IgD-negative memory B cell (primary cell): Measurements from ENCODE around the gene TMEM176B. TPM values are rescaled to one million over a fixed set of nuclear protein-coding genes. Genes with fewer than 3 reads are reported as not detected.

Experiments used
- H3K27ac Mint-ChIP-seq, 3 donors: one replicate each; pipeline ENCODE4 v1.8.0; 2020 to 2022; ENCODE audit warnings: mild to moderate bottlenecking in 3 of 3, mixed read lengths in 3 of 3, moderate library complexity in 1 of 3
- H3K27me3 Mint-ChIP-seq: one replicate; pipeline ENCODE4 v1.8.0; 2021; ENCODE audit warnings: mixed read lengths
- H3K36me3 Mint-ChIP-seq: one replicate; pipeline ENCODE4 v1.8.0; 2020; ENCODE audit warnings: mild to moderate bottlenecking, mixed read lengths
- H3K4me1 Mint-ChIP-seq, 3 donors: one replicate each; pipeline ENCODE4 v1.8.0; 2020 to 2022; ENCODE audit warnings: mixed read lengths in 3 of 3, mild to moderate bottlenecking in 1 of 3
- H3K4me3 Mint-ChIP-seq, 4 donors: one replicate each; pipeline ENCODE4 v1.8.0; 2020 to 2022; ENCODE audit warnings: mild to moderate bottlenecking in 4 of 4, mixed read lengths in 4 of 4, moderate library complexity in 3 of 4
- H3K9me3 Mint-ChIP-seq, 3 donors: one replicate each; pipeline ENCODE4 v1.8.0; 2020 to 2021; ENCODE audit warnings: mixed read lengths in 3 of 3, mild to moderate bottlenecking in 1 of 3
- polyA plus RNA-seq: library from polyadenylated mRNA; unstranded; fragments of 300-500 nt; fragmentation: Illumina TruSeq; gene quantifications from one replicate; pipeline ENCODE4 v1.2.3, GENCODE V29; 2021

Gene TMEM176B
- polyA plus RNA-seq, 1 donor from 2014 or later: 2.4 TPM

DNA sequence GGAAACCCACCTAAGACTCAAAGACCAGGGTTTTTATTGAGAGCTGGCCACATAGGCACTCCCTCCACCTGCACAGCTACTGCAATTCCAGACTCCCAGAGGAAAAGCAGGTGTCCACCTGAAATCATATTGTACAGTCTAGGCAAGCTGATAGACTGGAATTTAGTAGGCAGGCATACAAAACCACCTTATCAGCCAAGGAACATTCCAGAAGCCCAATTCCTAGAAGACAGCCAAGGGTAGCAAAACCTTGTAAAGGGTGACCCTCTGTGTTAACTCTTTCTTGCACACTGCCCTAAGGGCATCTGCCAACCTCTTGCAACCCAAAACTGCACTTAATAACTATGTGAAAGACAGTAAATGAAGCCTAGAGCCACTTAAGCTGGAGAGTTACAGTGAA, 5.7 kb upstream of the TMEM176B start:
- H3K4me3 Mint-ChIP-seq: peak overlapping the region in 1 of 4 donors; percentile 74
- H3K27ac Mint-ChIP-seq: no peak overlapping the region
- peaks cover 0 to 8% (median 4%) of the 10 kb centered on the region in 3 donors for H3K9me3 Mint-ChIP-seq
- no peaks in the 10 kb centered on the region for H3K36me3 Mint-ChIP-seq
- H3K4me1 Mint-ChIP-seq: peaks cover 0 to 4% (median 2%) of the 10 kb centered on the region in 3 donors
- peaks cover 48% of the 10 kb centered on the region for H3K27me3 Mint-ChIP-seq

DNA sequence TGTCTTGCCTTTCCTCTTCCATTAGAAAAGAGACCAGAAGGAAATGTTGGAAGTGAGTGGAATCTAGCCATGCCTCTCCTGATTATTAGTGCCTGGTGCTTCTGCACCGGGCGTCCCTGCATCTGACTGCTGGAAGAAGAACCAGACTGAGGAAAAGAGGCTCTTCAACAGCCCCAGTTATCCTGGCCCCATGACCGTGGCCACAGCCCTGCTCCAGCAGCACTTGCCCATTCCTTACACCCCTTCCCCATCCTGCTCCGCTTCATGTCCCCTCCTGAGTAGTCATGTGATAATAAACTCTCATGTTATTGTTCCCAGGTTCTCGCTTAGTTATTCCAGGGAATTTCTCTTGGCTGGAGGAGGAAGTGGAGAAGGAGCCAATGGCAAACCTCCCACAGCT, 4.6 kb upstream of the TMEM176B start:
- Mint-ChIP-seq H3K27me3 (peaks cover 44% of the 10 kb centered on the region), H3K4me1 (peaks cover 0 to 4% (median 2%) of the 10 kb centered on the region in 3 donors), H3K9me3 (peaks cover 0 to 8% (median 4%) of the 10 kb centered on the region in 3 donors), H3K27ac (no peak overlapping the region), H3K4me3 (peak overlapping the region in 1 of 4 donors; percentile 47), H3K36me3 (no peaks in the 10 kb centered on the region)

DNA sequence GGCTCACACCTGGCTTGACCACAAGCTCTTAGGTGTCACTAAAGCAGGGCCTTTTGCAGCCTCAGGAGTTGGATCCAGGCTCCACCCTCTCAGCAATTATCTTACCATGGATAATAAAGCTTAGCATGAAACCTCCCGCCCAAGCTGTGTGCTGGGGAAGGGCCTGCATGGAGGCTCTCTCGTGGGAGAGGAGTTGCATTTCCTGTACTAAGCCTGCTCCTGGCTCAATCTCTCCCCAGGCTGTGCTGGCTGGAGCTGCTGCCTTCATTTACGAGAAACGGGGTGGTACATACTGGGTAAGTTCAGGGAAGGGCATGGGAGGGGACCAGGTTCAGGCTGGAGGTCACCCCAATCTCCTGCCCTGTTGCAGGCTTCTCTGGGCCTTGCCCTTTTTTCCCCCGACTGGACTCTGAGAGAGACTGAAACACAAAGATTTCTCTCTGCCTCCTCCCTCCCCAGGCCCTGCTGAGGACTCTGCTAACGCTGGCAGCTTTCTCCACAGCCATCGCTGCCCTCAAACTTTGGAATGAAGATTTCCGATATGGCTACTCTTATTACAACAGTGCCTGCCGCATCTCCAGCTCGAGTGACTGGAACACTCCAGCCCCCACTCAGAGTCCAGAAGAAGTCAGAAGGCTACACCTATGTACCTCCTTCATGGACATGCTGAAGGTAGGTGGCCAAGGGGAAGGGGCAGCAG, 3.1 kb upstream of the TMEM176B start:
- H3K27ac Mint-ChIP-seq: no peak overlapping the region
- no peaks in the 10 kb centered on the region for H3K36me3 Mint-ChIP-seq
- peaks cover 0 to 4% (median 2%) of the 10 kb centered on the region in 3 donors for H3K4me1 Mint-ChIP-seq
- no peak overlapping the region for H3K4me3 Mint-ChIP-seq
- peaks cover 53% of the 10 kb centered on the region for H3K27me3 Mint-ChIP-seq
- peaks cover 0 to 8% (median 7%) of the 10 kb centered on the region in 3 donors for H3K9me3 Mint-ChIP-seq

DNA sequence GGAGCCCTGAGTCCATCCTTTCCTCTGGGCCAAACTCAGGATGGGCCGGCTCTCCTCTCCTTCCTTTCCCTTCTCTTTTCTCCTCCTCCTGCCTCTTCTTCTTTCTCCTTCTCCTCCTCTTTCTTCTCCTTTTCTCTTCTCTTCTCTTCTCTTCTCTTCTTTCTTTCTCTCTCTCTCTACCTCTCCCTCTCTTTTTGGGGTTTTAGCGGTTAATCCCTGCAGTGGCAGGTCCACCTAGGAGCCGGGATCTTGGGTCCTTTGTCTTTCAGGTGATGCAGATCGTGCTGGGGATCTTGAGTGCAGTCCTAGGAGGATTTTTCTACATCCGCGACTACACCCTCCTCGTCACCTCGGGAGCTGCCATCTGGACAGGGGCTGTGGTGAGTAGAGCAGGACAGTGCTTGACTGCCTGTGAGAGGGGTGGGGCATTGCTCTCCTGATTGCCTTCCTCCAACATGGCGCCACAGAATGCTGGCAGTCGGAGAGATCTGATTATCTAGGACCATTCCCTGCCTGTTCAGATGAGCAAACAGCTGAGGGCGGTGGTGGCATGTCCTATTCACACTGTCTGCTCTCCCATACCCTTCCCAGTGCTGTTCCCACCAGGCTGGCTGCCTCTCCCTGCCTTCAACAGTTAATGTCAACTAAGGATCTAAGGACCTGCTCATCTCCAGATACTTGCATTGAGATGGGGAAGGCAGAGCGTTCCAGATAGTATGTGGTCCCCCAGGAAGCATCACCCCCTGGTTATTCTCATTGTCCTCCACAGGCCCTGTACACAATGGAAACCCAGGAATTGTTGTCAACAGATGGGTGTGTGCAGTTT, 2.0 kb upstream of the TMEM176B start:
- peaks cover 1 to 8% (median 7%) of the 10 kb centered on the region in 3 donors for H3K9me3 Mint-ChIP-seq
- H3K4me1 Mint-ChIP-seq: peaks cover 0 to 4% (median 2%) of the 10 kb centered on the region in 3 donors
- no peak overlapping the region for H3K27ac Mint-ChIP-seq
- H3K4me3 Mint-ChIP-seq: peak overlapping the region in 2 of 4 donors; percentile 9 to 71
- no peaks in the 10 kb centered on the region for H3K36me3 Mint-ChIP-seq
- H3K27me3 Mint-ChIP-seq: peaks cover 46% of the 10 kb centered on the region

DNA sequence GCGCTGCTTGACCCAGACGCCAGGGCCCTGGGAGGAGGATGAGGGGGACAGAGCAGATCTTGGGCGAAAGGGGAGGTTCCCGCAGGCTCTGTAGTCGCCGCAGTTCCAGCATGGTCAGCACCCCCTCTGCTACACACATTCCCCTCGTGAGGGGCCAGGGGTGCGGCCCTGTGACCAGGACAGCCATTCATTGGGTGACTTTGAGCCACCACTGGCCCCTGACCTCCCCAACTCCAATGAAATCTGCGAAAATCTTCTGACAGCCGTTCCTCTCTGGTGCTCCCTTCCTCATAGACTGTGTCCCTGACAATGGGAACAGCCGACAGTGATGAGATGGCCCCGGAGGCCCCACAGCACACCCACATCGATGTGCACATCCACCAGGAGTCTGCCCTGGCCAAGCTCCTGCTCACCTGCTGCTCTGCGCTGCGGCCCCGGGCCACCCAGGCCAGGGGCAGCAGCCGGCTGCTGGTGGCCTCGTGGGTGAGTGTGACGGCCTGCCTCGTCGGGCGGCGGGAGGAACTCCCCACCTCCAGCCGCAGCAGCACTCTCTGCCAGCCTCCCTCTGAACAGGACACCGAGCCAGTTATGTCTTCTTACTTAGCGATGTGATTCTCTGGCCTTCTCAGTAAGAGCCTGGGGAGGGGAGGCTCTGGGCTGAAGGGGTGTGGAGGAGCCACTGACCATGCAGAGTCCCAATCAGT, 1.2 kb upstream of the TMEM176B start:
- Mint-ChIP-seq H3K9me3 (peaks cover 1 to 8% (median 7%) of the 10 kb centered on the region in 3 donors), H3K27ac (no peak overlapping the region), H3K4me1 (peaks cover 0 to 4% (median 2%) of the 10 kb centered on the region in 3 donors), H3K27me3 (peaks cover 47% of the 10 kb centered on the region), H3K36me3 (no peaks in the 10 kb centered on the region), H3K4me3 (peak overlapping the region in 3 of 4 donors; percentile 48 to 74 (median 71))

DNA sequence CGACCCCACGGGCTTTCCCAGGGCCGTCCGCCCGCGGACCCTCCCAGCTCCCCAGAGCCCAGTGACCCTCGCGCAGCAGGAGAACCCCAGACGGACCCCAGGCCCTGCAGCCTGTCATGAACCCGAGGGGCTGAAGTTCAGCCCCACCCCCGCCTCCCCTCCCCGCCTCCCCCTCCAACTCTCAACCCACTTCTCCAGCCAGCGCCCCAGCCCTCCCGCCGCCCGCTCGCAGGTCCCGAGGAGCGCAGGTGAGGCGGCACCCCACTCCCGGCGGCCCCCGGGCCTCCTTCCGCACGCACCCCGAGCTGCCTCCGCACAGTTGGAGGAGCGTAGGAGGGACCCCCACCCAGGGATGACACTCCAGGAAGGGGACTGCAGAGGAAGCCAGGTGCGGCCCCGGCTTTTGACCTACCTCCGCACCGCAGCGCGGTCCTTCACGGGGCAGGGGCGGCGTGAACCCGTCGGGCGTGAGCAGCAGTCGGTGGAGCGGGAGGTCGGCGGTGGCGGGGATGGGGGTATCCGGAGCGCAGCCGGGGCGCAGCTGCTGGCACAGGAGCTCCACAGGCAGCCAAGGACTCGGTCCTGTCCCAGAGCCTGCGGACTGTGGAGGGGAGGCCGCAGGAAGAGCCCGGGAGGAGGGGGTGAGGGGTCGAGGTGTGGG, 547 bp upstream of the TMEM176B start, which contains the start of gene TMEM176A:
Gene TMEM176A, plus strand, starts transcription at position 189 of the 661 bp plus-strand sequence. CDS start 782 bp downstream, outside the sequence.
- Mint-ChIP-seq H3K36me3 (peaks cover 1% of the 10 kb centered on the region), H3K27me3 (peaks cover 52% of the 10 kb centered on the region), H3K27ac (no peak within 1 kb of the TSS), H3K4me3 (peak within 1 kb of the TSS in 3 of 4 donors; percentile 48 to 74 (median 71)), H3K4me1 (peaks cover 0 to 4% (median 2%) of the 10 kb centered on the region in 3 donors), H3K9me3 (peaks cover 1 to 12% (median 6%) of the 10 kb centered on the region in 3 donors)

DNA sequence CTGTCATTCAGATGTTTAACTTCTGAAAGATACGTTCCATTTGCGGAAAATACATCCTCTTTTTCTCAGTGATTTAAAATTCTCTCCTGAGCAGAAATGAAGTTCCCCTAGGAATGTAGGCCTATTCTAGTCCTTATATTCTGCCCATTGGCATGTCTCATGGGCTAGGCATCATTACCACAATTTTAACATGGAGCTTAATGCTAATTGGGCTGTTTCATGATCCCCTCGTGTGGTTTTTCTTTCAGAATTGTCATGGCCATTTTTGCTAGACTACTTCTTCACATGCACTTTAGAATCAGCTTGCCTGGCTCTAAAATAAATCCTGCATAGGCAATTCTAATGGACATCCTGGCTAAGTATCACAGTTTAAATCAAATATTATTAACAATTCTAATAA, 1.0 kb downstream of the TMEM176B start:
- H3K27me3 Mint-ChIP-seq: peaks cover 42% of the 10 kb centered on the region
- H3K27ac Mint-ChIP-seq: no peak overlapping the region
- H3K36me3 Mint-ChIP-seq: peaks cover 1% of the 10 kb centered on the region
- H3K4me1 Mint-ChIP-seq: peaks cover 0 to 4% (median 2%) of the 10 kb centered on the region in 3 donors
- peaks cover 1 to 9% (median 3%) of the 10 kb centered on the region in 3 donors for H3K9me3 Mint-ChIP-seq
- H3K4me3 Mint-ChIP-seq: peak overlapping the region in 1 of 4 donors; percentile 10

DNA sequence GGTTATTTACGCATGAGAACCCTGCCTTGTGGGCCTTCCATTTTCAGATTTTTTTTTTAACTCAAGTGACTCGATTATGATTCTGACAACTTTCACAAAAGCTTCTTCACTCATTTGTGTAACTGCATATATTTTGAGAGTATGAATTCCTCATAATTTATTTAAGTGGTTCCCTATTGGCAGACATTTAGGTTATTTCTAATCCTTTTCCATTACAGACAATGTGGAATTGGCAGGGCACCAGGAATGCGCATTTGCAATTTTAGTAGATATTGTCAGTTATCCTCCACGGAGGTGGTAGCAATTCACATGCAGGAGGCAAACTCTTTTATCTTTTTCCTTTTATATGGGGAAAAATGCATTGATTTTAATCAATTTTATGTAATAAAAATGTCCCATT, 2.5 kb downstream of the TMEM176B start:
- peaks cover 1% of the 10 kb centered on the region for H3K36me3 Mint-ChIP-seq
- peaks cover 34% of the 10 kb centered on the region for H3K27me3 Mint-ChIP-seq
- H3K9me3 Mint-ChIP-seq: peaks cover 1 to 9% (median 3%) of the 10 kb centered on the region in 3 donors
- no peak overlapping the region for H3K27ac Mint-ChIP-seq
- H3K4me1 Mint-ChIP-seq: peaks cover 0 to 4% (median 2%) of the 10 kb centered on the region in 3 donors
- H3K4me3 Mint-ChIP-seq: no peak overlapping the region

DNA sequence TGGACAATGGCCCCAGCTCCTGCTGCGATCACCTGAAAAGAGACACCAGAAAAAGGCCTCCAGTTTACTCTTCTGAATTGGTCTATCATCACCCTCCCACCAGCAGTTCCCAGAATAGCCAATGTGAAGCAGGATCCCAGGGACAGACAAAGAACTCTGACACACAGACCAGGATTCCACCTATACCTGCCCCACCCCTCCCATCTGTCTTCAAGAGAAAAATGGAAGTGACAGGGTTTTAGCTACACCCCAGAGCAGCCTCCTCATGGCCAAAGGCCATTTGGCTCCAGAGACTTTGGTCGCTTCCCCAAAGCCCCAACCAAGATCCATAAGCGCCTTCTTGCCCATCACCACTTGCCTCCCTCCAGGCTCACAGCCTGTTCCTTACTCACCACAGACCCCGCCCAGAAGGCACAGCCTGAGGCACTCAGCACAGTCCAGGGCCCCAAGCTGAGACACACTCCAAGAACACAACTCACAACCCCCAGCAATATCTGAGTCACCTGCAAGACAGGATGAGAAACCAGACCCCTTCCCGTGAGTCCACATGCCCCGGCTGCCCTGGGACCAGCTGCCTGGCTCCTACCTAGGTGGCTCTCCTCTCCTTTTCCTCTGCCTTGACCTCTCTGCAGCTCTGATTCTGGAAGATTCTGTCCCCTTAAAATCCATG, 6.5 kb downstream of the TMEM176B start:
- Mint-ChIP-seq H3K9me3 (peaks cover 1 to 9% (median 2%) of the 10 kb centered on the region in 3 donors), H3K27me3 (peaks cover 12% of the 10 kb centered on the region), H3K4me1 (peaks cover 0 to 2% (median 0%) of the 10 kb centered on the region in 3 donors), H3K36me3 (peaks cover 1% of the 10 kb centered on the region), H3K4me3 (no peak overlapping the region), H3K27ac (no peak overlapping the region)

DNA sequence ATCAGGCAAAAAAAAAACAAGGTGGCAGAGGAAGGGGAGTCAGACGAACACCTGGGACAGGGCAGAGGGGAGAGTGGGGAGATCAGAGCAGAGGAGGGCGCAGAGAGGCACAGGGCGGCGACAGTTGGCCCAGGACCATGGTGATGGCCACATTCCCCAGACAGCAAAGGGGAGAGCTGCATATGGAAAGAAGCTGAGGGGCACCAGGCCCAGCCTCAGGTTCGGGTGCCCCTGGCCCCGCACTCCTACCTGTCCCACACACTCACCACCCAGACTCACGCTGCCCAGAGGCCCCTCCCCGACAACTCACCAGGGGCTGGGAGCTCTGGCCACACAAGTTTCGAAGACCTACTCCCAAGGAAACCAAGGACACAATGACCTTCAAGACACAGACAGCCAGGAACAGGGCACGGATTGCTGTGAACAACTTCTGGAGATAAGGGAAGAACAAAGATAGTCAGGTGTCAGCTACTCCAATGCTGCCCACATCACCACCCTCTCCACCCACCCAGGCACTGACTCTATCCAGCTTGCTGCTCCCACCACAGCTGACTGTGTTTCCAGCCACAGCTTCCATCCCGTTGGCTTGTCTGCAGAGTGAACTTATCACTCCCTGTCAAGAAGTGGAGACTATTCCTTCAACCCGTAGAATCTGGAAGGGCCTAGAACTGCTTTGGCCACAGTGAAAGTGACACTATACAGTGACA, 8.3 kb downstream of the TMEM176B start:
- peaks cover 0 to 9% (median 0%) of the 10 kb centered on the region in 3 donors for H3K9me3 Mint-ChIP-seq
- no peak overlapping the region for H3K27ac Mint-ChIP-seq
- peaks cover 7 to 9% (median 8%) of the 10 kb centered on the region in 3 donors for H3K4me1 Mint-ChIP-seq
- H3K4me3 Mint-ChIP-seq: no peak overlapping the region
- peaks cover 1% of the 10 kb centered on the region for H3K36me3 Mint-ChIP-seq
- H3K27me3 Mint-ChIP-seq: peaks cover 12% of the 10 kb centered on the region

DNA sequence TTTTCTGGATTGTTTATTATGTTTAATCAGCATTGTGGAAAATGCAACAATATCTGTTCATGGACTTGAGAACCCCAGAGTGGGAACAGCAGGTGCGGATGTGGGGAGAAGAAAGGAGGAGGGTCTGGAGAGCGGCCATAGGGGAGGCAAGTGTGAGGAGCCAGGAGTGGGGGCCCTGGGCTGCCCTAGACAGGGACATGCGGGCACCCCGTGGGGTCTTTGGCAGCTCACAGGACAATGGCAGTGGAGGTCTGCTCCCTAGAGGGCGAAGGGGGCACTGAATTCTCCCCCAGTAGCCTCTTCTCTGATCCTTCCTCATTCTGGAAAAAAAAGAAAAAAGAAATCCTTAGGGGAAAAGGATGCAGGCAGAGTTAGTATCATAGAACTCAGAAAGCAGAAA, 8.9 kb downstream of the TMEM176B start:
- peaks cover 1% of the 10 kb centered on the region for H3K36me3 Mint-ChIP-seq
- H3K4me3 Mint-ChIP-seq: no peak overlapping the region
- peaks cover 10% of the 10 kb centered on the region for H3K27me3 Mint-ChIP-seq
- H3K9me3 Mint-ChIP-seq: peaks cover 0 to 8% (median 0%) of the 10 kb centered on the region in 3 donors
- H3K27ac Mint-ChIP-seq: no peak overlapping the region
- H3K4me1 Mint-ChIP-seq: peaks cover 7 to 9% (median 8%) of the 10 kb centered on the region in 3 donors

DNA sequence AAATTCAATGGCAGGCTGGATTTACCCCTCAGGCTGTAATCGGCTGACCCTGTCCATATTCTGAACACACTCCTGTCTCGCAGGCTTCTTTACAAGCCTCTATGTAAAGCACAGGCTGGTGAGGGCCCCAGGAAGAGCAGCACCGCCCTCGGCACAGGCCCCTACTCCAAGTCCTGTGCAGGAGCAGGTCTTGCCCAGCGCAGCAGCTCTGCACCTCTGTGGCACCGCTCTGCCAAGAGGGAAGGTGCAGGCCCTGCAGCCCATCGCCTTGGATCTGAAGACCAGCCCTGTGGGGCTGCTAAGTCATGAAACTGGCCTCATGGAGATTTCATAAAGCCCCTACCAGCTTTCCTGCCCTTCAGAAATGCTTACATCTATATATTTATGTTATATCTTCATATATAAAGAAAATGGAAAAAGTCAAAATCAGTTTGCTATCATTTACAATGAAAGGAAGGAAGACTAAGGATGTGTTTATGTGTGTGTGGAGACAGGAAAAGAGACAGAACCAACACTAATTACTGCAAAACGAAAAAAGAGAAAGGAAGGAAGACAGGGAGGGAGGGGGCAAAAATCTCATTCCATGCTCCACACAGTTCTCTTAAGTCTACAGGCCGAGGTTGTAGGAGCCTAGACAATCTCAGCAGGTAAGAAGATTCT, 9.6 kb downstream of the TMEM176B start:
- Mint-ChIP-seq H3K27me3 (peaks cover 5% of the 10 kb centered on the region), H3K4me3 (no peak overlapping the region), H3K36me3 (no peaks in the 10 kb centered on the region), H3K9me3 (peaks cover 0 to under 1% (median 0%) of the 10 kb centered on the region in 3 donors), H3K27ac (no peak overlapping the region), H3K4me1 (peaks cover 12 to 13% (median 12%) of the 10 kb centered on the region in 3 donors)
